ENCODE data around the gene DCUN1D5.

DNA sequence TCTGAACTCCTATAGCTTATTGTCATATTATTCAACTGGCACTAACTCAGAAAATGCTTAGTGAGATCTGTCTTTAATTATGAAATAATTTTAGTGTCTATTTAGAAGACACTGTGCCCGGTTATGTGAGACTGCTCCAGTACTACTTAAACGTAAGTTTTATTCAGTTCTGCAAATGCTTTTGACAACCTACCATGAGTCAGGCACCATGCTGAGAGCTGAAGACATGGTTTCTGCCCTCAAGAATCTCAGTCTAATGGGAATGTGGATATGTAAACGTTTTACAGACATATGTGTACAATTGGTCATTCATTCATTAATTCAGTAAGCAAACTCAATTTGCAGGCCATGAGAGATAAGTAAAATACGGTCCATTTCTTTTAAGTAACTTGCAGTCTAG lies 40.0 kb downstream of the DCUN1D5 start:
- TF ChIP-seq, protein P1, sequence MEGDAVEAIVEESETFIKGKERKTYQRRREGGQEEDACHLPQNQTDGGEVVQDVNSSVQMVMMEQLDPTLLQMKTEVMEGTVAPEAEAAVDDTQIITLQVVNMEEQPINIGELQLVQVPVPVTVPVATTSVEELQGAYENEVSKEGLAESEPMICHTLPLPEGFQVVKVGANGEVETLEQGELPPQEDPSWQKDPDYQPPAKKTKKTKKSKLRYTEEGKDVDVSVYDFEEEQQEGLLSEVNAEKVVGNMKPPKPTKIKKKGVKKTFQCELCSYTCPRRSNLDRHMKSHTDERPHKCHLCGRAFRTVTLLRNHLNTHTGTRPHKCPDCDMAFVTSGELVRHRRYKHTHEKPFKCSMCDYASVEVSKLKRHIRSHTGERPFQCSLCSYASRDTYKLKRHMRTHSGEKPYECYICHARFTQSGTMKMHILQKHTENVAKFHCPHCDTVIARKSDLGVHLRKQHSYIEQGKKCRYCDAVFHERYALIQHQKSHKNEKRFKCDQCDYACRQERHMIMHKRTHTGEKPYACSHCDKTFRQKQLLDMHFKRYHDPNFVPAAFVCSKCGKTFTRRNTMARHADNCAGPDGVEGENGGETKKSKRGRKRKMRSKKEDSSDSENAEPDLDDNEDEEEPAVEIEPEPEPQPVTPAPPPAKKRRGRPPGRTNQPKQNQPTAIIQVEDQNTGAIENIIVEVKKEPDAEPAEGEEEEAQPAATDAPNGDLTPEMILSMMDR (IDR thresholded peaks at IDR 0.05): no peak
- no peak for TF ChIP-seq POLR2A (IDR thresholded peaks at IDR 0.05)

Measured in esophagus squamous epithelium (tissue), 4 donors.